Measurements from ENCODE around the gene TP63.

GRCh38 chr3:189897406-189897805 lies 266.2 kb downstream of the TP63 start:
- no peak for TF ChIP-seq POLR2A (IDR thresholded peaks at IDR 0.05)
- no peak for TF ChIP-seq CTCF (IDR thresholded peaks at IDR 0.05)

All from body of pancreas (tissue), 4 donors.